HUES6 (cell line): Measurements from ENCODE around the gene RPS15A.

Experiments
- H3K27ac ChIP-seq: 2 replicates; pipeline ENCODE4 v1.7.0; 2013; ENCODE audit warnings: low read depth, mild to moderate bottlenecking, low read length, inconsistent platforms
- H3K27me3 ChIP-seq: 2 replicates; pipeline ENCODE4 v1.6.1; 2013; ENCODE audit warnings: low read length; ENCODE audit not compliant: control insufficient read depth, insufficient read depth
- H3K36me3 ChIP-seq: 2 replicates; pipeline ENCODE4 v1.6.1; 2013; ENCODE audit warnings: low read length; ENCODE audit not compliant: control insufficient read depth, insufficient read depth
- H3K4me1 ChIP-seq: 2 replicates; pipeline ENCODE4 v1.6.1; 2013; ENCODE audit warnings: low read length; ENCODE audit not compliant: control insufficient read depth, insufficient read depth
- H3K4me3 ChIP-seq: 2 replicates; pipeline ENCODE4 v1.5.1; 2013; ENCODE audit warnings: low read depth, low read length
- H3K9ac ChIP-seq: one replicate; pipeline ENCODE4 v1.6.1; 2013; ENCODE audit warnings: mild to moderate bottlenecking, low read length
- H3K9me3 ChIP-seq: 2 replicates; pipeline ENCODE4 v1.6.1; 2013; ENCODE audit warnings: low read depth, low read length; ENCODE audit not compliant: control insufficient read depth, insufficient read depth

RPS15A gene

DNA sequence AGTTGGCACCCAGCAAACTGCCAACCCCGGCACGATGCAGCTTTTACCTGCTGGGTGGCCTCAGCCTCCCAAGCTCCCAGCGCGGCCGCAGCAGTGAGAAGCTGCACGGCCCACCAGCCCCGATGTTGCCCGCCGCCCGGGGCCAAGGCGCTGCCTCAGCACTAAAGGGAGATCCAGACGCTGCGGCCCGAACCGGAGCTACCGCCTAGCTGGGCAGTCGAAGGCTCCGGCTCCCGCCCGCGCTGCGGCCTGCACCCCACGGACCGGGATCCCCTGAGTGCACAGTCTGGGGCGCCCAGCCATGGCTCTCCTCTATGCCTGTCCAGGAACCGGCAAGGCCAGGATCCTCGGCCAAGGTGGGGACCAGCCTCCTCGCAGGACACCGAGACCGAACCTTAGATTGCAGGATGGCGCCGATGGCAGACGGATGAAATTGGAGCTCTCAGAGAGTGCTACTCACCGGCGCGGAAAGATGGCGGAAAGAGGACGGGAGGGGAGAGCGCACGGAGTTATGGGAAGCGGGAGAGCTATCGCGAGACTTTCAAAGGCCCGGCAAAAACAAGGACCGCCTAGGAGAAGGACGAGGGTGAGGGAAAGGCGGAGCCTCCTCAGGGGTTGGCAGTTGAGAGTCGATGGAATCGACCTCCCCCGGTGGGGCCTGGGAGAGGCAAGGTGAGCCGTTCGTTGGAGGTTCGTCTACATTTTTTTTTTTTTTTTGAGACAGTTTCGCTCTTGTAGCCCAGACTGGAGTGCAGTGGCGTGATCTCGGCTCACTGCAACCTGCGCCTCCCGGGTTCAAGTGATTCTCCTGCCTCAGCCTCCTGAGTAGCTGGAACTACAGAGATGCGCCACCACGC is at the start of gene RPS15A:
Gene RPS15A (minus strand): TSS at position 485 of the 857 bp plus-strand sequence. CDS start 1,221 bp downstream, outside the sequence.
- peaks cover 12% of the 10 kb centered on the region for H3K4me1 ChIP-seq
- peak within 1 kb of the TSS; percentile 98 for H3K9ac ChIP-seq

DNA sequence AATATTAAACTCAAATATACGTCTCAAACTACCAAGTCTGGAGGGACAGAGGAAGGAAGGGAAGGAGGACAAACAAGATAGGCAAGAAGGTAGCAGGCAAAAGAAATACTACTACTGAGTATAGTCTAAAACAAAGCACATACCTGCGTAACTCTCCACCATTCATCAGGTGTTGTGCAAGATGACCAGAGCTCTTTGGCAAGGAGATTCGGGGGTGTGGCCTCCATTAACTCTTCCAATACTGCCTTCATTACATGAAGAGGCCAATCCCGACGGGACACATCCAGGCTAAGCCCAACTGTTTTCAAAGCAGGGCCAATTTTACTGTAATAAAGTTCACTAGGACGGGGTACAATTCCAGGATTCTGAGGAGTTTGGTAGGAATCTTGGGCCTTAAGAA is 49.4 kb upstream of the RPS15A start:
- H3K27me3 ChIP-seq = no peaks in the 10 kb centered on the region
- H3K4me1 ChIP-seq = no peaks in the 10 kb centered on the region
- peaks cover 98% of the 10 kb centered on the region for H3K36me3 ChIP-seq
- no peaks in the 10 kb centered on the region for H3K9me3 ChIP-seq
- no peak overlapping the region for H3K4me3 ChIP-seq
- H3K27ac ChIP-seq = no peak overlapping the region
- H3K9ac ChIP-seq = no peak overlapping the region

More for the DNA sequence above, at the start of gene RPS15A:
- Histone ChIP-seq H3K36me3 (peaks cover 85% of the 10 kb centered on the region), H3K4me3 (peak within 1 kb of the TSS; percentile 81), H3K9me3 (no peaks in the 10 kb centered on the region), H3K27me3 (no peaks in the 10 kb centered on the region), H3K27ac (peak within 1 kb of the TSS; percentile 96)

DNA sequence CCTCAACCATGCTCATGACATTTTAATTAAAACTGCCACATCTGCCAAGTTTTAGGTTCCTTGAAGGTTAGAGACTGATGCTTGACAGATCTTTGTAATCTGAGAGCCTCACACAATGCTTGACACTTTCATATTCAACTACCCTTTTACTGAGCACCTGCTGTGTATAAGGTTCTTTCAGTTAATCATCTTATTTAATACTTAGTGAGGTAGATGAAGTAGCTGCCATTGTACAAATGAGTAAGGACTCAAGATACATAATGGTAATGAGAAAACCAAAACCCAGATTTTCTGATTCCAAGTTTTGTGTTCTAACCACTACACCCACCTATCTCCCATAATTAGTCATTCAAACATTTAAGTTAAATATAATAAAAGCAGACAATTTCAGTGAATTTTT is 46.6 kb upstream of the RPS15A start:
- Histone ChIP-seq H3K9ac (no peak overlapping the region), H3K4me1 (no peaks in the 10 kb centered on the region), H3K27me3 (no peaks in the 10 kb centered on the region), H3K27ac (no peak overlapping the region), H3K36me3 (peaks cover 99% of the 10 kb centered on the region), H3K9me3 (no peaks in the 10 kb centered on the region), H3K4me3 (no peak overlapping the region)

DNA sequence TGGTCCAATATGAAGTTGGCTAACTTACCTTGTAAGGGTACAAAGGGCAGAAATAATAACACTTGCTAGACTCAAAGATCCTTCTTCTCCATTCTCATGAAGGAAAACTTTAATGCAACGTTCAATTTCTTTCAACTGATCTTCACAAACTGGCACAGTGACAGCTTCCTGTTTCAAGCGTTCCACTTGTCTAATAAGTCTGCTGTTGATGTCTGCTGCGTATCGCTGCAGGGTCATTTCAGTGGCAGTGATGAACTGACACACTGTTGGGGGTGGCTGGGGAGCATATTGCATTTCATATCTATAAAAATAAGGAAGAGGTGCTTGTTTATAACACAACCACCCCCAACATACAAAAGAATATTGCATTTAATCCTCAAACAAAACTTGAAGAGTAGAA is 44.7 kb upstream of the RPS15A start:
- Histone ChIP-seq H3K27me3 (no peaks in the 10 kb centered on the region), H3K4me3 (no peak overlapping the region), H3K27ac (no peak overlapping the region), H3K9ac (no peak overlapping the region), H3K4me1 (no peaks in the 10 kb centered on the region), H3K36me3 (peaks cover 98% of the 10 kb centered on the region), H3K9me3 (no peaks in the 10 kb centered on the region)

DNA sequence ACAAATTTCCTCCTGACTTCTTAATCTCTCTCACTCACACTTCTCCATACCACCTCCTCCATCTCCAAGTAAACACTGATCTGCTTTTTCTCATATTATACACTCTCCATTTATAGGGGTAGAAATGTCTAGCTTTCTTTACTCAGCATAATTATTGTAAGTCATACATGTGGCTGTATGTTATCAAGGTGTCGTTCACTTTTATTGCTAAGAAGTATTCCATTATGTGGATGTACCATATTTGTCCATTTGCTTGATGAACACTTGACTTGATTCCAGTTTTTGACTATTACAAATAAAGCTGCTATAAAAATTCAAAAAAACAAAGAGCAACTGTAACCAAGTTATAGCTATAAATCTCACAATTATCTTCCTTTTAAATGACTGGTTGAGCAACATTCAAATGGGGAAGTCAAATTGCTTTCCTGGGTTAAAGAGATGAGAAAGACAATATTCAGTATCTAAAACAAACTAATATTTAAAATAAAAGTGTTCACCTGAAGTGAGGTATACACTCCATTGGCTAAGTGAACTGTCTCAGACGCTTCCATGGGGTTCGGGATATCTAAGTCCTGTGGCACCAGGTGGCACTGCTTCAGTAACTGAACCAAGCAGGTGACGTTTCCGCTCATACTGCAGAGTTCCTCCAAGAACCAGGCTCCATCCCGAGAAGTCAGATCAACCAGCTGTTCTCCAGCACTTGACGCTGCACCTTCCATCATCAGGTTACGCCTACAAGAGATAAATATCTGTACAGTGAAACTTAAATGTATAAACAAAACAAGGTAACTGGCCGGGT is 43.8 kb upstream of the RPS15A start:
- no peaks in the 10 kb centered on the region for H3K9me3 ChIP-seq
- peaks cover 98% of the 10 kb centered on the region for H3K36me3 ChIP-seq
- H3K27ac ChIP-seq = no peak overlapping the region
- no peak overlapping the region for H3K4me3 ChIP-seq
- H3K9ac ChIP-seq = no peak overlapping the region
- H3K4me1 ChIP-seq = no peaks in the 10 kb centered on the region
- H3K27me3 ChIP-seq = no peaks in the 10 kb centered on the region

DNA sequence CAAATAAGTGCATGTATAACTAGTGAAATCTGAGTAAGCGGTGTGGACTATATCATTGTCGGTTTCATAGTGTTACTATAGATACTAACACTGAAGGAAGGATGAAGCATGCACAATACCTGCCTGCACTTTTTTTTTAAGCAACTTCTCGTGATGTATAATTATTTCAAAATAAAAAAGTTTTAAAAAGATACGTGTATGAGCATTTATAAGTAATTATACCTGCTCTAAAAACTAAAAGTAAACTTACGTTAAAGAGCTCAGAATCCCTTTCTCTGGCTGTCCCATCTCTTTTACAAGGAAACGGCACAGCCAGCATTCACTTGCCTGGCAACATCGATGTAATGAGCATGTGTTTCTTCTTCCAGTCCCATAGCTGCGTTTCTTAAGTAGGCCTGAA is 42.5 kb upstream of the RPS15A start:
- Histone ChIP-seq H3K27ac (no peak overlapping the region), H3K9me3 (no peaks in the 10 kb centered on the region), H3K27me3 (no peaks in the 10 kb centered on the region), H3K4me3 (no peak overlapping the region), H3K36me3 (peaks cover 97% of the 10 kb centered on the region), H3K9ac (no peak overlapping the region), H3K4me1 (no peaks in the 10 kb centered on the region)

DNA sequence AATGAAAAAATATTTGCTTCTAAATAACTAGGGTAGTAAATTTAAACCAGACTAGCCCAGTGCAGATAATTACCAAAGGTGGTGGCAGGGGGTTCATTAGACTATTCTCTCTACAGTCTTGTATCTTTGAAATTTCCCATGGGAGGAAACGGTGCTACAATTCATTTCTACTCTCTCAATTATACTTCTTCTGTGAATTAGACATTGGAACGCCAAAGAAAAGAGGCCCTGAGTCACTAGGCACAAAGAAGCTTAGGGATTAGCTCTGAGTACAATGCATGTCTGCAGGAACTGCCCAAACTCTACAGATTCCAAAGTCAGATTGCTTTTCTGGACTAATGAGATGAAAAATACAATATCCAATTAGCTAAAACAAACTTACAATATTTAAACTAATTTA is 41.9 kb upstream of the RPS15A start:
- peaks cover 92% of the 10 kb centered on the region for H3K36me3 ChIP-seq
- H3K27me3 ChIP-seq = no peaks in the 10 kb centered on the region
- H3K4me1 ChIP-seq = no peaks in the 10 kb centered on the region
- no peaks in the 10 kb centered on the region for H3K9me3 ChIP-seq
- H3K9ac ChIP-seq = no peak overlapping the region
- H3K27ac ChIP-seq = no peak overlapping the region
- no peak overlapping the region for H3K4me3 ChIP-seq

DNA sequence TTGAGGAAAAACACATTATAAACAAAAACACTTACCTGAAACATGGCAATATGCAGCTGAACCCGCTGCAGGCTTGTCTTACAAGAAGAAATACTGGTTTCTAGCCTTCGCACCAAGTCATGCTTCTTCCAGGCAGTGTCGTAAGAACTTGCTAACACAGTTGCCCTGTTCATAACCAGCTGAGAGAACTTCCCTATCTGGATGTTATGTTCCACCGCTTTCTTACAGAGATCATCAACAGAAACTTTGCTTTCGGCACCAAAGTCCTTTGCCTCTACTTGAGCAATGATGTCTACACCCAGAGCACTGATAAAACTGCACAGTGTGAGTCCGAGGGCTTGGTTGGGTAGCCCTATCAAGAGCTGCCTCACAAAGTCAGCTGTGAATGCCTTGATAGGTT is 39.1 kb upstream of the RPS15A start:
- H3K4me3 ChIP-seq = no peak overlapping the region
- H3K9ac ChIP-seq = no peak overlapping the region
- no peaks in the 10 kb centered on the region for H3K27me3 ChIP-seq
- H3K27ac ChIP-seq = no peak overlapping the region
- no peaks in the 10 kb centered on the region for H3K9me3 ChIP-seq
- peaks cover 66% of the 10 kb centered on the region for H3K36me3 ChIP-seq
- H3K4me1 ChIP-seq = no peaks in the 10 kb centered on the region

DNA sequence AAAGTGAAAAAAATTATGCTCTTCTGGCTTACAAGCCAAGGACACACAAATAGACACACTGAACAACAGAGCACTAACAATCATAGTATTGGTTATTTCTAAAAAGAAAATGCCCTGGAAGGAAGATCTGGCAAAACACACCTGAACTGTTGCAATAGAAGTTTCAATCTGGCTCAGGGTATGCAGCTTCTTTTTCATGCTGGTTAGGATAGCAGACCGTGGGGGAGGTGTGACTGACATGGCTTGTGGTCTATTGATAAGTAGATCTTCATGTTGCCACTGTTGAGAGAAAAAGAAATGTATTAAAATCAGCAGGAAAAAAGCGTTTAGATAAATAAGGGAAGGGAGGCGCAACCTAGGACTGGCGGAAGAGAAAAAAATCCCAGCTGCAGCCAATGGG is 37.8 kb upstream of the RPS15A start:
- no peak overlapping the region for H3K9ac ChIP-seq
- H3K9me3 ChIP-seq = no peaks in the 10 kb centered on the region
- H3K36me3 ChIP-seq = peaks cover 53% of the 10 kb centered on the region
- H3K4me3 ChIP-seq = no peak overlapping the region
- no peaks in the 10 kb centered on the region for H3K27me3 ChIP-seq
- no peak overlapping the region for H3K27ac ChIP-seq
- no peaks in the 10 kb centered on the region for H3K4me1 ChIP-seq

DNA sequence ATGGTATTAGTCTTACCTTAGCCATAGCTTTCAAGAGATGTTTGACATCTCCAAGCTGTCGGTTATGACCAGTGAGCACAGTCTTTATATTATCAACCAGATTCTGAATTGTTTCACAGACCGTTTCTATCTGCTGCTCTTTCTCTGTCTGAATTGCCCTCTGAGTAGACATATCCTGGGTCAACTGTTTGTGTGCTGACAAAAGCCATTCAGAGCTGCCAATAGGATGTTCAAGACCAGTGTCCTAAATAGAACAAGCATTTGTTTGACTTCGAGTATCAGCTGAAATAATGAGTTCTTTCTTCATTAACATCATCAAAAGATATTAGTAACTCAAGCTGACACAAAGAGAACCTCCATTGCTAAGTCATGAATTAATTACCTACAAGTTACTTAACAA is 26.2 kb upstream of the RPS15A start:
- Histone ChIP-seq H3K9me3 (no peaks in the 10 kb centered on the region), H3K4me3 (no peak overlapping the region), H3K9ac (no peak overlapping the region), H3K27ac (no peak overlapping the region), H3K27me3 (no peaks in the 10 kb centered on the region), H3K4me1 (no peaks in the 10 kb centered on the region), H3K36me3 (peaks cover 83% of the 10 kb centered on the region)

DNA sequence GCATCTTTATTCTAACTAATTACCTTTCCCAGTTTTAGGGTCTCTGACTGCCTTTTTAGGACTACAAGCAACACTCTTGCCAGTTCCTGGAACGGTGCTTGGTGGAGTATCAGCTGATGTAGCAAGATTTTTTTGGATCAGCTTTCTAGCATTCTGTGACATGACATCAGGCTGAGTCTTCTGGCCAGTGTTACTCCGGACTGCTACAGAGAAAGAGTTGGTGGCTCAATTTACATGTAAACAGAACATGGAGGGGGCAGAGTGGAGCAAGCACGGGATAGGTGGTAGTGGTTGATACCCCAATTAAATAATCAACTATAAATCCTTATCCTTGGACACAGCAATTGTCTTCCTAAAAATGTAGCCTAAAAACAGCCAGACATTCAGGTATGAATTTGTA is 21.8 kb upstream of the RPS15A start:
- H3K9ac ChIP-seq = no peak overlapping the region
- H3K9me3 ChIP-seq = no peaks in the 10 kb centered on the region
- peaks cover 80% of the 10 kb centered on the region for H3K36me3 ChIP-seq
- H3K27ac ChIP-seq = no peak overlapping the region
- H3K4me3 ChIP-seq = no peak overlapping the region
- no peaks in the 10 kb centered on the region for H3K27me3 ChIP-seq
- peaks cover 2% of the 10 kb centered on the region; the same call in 1 of the 2 replicates for H3K4me1 ChIP-seq
